Measurements from ENCODE around the gene JAZF1. TPM values are rescaled to one million over a fixed set of nuclear protein-coding genes. Genes with fewer than 3 reads are reported as not detected.
A peak's percentile ranks its signal among the peaks of the same experiment; 100 is the strongest.

The JAZF1 gene
- total and polyA plus RNA-seq, 10 of the 15 experiments (the other 5 are each of a cell fraction or from before 2014, with no cell fraction given), result 0.04 to 0.82 (median 0.15) TPM; not detected in 3

- TF ChIP-seq ZBTB40 (IDR thresholded peaks at IDR 0.05; ENCODE audit: borderline replicate concordance) (no peak), ZNF217 (IDR thresholded peaks at IDR 0.05) (0 out of 2 replicates have a peak, but pooled peaks have one; percentile 31), EGR1 (IDR thresholded peaks at IDR 0.05; ENCODE audit: borderline replicate concordance in 1 of 2, low read depth in 2 of 2, low read length in 2 of 2) (no peak), TCF12 (IDR thresholded peaks at IDR 0.05; ENCODE audit: low read depth, low read length) (no peak), RFX5 (IDR thresholded peaks at IDR 0.05; ENCODE audit: low read depth, low read length) (no peak), RAD21 (IDR thresholded peaks at IDR 0.05; ENCODE audit: insufficient read depth, low read depth, low read length) (no peak), SUPT20H (IDR thresholded peaks at IDR 0.05; ENCODE audit: borderline replicate concordance, control insufficient read depth, low read depth, low read length) (no peak), BACH1 (IDR thresholded peaks at IDR 0.05; ENCODE audit: borderline replicate concordance) (no peak), ZNF24 (IDR thresholded peaks at IDR 0.05) (no peak), WRNIP1 (IDR thresholded peaks at IDR 0.05; ENCODE audit: borderline replicate concordance, low read depth, low read length) (no peak), MXI1 (IDR thresholded peaks at IDR 0.05; ENCODE audit: low read depth, low read length) (no peak), RAD51 (IDR thresholded peaks at IDR 0.05) (no peak), POLR2A (IDR thresholded peaks at IDR 0.05; ENCODE audit: low read depth, low read length) (no peak), TARDBP (IDR thresholded peaks at IDR 0.05; ENCODE audit: borderline replicate concordance) (no peak), E2F4 (IDR thresholded peaks at IDR 0.05; ENCODE audit: low read depth, low read length) (no peak), EZH2 (IDR thresholded peaks at IDR 0.05; ENCODE audit: borderline replicate concordance, control insufficient read depth, low read depth, low read length) (no peak), EP300 (IDR thresholded peaks at IDR 0.05; ENCODE audit: borderline replicate concordance in 1 of 2, control insufficient read depth in 1 of 2, low read depth in 2 of 2, low read length in 2 of 2) (no peak), RELB (IDR thresholded peaks at IDR 0.05; ENCODE audit: low read depth) (peak; percentile 82), CBX3 (IDR thresholded peaks at IDR 0.05; ENCODE audit: borderline replicate concordance, low read depth) (no peak), NRF1 (conservative IDR thresholded peaks at IDR 0.05; ENCODE audit: low read depth, low read length) (no peak), ATF7 (IDR thresholded peaks at IDR 0.05; ENCODE audit: low read depth) (no peak)
These were observed 254.9 kb downstream of the JAZF1 start (continued) for GRCh38 chr7:27925573-27926201.
